SIG-M5 (cell line): Measurements from ENCODE around the gene ZNF670.
"Not testable (repeated sequence)": the region's sequence is repeated elsewhere in the genome, so short reads cannot be mapped to it uniquely, and the experiment has no call there.

ENCODE experiments used
- DNase-seq: peaks from one replicate; lab custom pipeline; 2025; lab: John Stamatoyannopoulos, UW

ZNF670 gene

DNA sequence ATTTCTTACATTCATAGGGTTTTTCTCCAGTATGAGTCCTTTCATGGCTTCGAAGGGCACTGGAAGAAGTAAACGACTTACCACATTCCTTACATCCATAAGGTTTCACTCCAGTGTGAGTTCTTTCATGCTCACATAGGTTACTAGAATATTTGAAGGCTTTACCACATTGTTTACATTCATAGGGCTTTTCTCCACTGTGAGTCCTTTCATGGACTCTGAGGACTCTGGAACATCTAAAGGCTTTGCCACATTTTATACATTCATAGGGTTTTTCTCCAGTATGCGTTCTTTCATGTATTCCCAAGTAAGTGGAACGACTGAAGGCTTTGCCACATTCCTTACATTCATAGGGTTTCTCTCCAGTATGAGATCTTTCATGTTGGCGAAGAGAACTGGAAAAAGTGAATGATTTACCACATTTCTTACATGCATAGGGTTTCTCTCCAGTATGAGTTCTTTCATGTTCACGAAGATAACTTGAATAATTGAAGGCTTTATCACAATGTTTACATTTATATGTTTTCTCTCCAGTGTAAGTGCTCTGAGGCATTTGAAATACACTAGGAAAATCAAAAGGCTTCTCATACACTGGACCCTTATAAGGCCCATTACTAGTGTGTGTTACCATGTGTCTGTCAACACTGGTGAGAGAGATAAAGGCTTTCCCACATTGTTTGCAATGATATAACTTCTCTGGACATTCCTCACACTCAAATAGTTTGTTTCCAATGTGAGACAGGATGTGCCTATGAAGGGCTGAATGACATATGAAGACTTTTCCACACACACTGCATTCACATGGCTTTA is 40.9 kb downstream of the ZNF670 start:
- DNase-seq, result no peak

DNA sequence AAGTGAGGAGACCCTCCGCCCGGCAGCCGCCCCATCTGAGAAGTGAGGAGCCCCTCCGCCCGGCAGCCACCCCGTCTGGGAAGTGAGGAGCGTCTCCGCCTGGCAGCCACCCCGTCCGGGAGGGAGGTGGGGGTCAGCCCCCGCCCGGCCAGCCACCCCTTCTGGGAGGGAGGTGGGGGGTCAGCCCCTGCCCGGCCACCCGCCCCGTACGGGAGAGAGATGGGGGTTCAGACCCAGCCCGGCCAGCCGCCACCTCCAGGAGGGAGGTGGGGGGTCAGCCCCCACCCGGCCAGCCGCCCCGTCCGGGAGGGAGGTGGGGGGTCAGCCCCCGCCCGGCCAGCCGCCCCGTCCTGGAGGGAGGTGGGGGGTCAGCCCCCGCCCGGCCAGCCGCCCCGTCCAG is 46.3 kb downstream of the ZNF670 start:
- DNase-seq, result not testable (repeated sequence)
